Ascending aorta (tissue), 2 donors: ENCODE data around the gene NUAK2. TPM values are rescaled to one million over a fixed set of nuclear protein-coding genes. Genes with fewer than 3 reads are reported as not detected.
"Not testable (repeated sequence)": the region's sequence is repeated elsewhere in the genome, so short reads cannot be mapped to it uniquely, and the experiment has no call there.

Source experiments
- DNase-seq, 2 donors: peaks; one replicate each; pipeline ENCODE4 v3.0.0-alpha.2; 2019; ENCODE audit warnings: low spot score in 2 of 2
- H3K27ac ChIP-seq, 2 donors: fragments of 200-600 bp; sonication (generic); one replicate each; pipeline ENCODE4 v1.5.1; 2016 to 2017; ENCODE audit warnings: mild to moderate bottlenecking in 1 of 2
- H3K27me3 ChIP-seq: fragments of 200-600 bp; sonication (generic); one replicate; pipeline ENCODE4 v1.5.1; 2017
- H3K36me3 ChIP-seq, 2 donors: fragments of 200-600 bp; sonication (generic); one replicate each; pipeline ENCODE4 v1.5.1; 2016
- H3K4me1 ChIP-seq, 2 donors: fragments of 200-600 bp; sonication (generic); one replicate each; pipeline ENCODE4 v1.5.1; 2016 to 2017; ENCODE audit warnings: mild to moderate bottlenecking in 1 of 2
- H3K4me3 ChIP-seq, 2 donors: fragments of 200-600 bp; sonication (generic); one replicate each; pipeline ENCODE4 v1.5.1; 2016 to 2017; ENCODE audit warnings: mild to moderate bottlenecking in 1 of 2
- H3K9me3 ChIP-seq, 2 donors: fragments of 200-600 bp; sonication (generic); one replicate each; pipeline ENCODE4 v1.5.1; 2016
- CTCF ChIP-seq, 3 experiments: fragments of 200-600 bp in 2 of 3; fragments of 450-650 bp in 1 of 3; sonication (generic) in 2 of 3; IDR thresholded peaks; one replicate each; pipeline ENCODE4 v1.5.1; 2016 to 2019; ENCODE audit warnings: antibody characterized with exemption in 3 of 3, mild to moderate bottlenecking in 1 of 3, moderate library complexity in 1 of 3
- intact Hi-C: fragments of 100-400 bp; cut with DNase I; formaldehyde crosslinking; loops from one replicate; pipeline ENCODE4 v1.15.1; 2023
- total RNA-seq: library from RNA; depleted of rRNA; stranded (reverse); fragments of >200 nt; gene quantifications from one replicate; pipeline ENCODE4 v1.1.0, GENCODE V29; 2016

NUAK2 gene
- total RNA-seq, 1 donor from 2014 or later, result 0.85 TPM

GRCh38 chr1:205283270-205284147, 38.0 kb downstream of the NUAK2 start:
- intact Hi-C loops, result no loop called here
- Histone ChIP-seq H3K36me3 (no peaks in the 10 kb centered on the region), H3K27ac (no peak overlapping the region), H3K4me1 (no peaks in the 10 kb centered on the region), H3K4me3 (no peak overlapping the region), H3K27me3 (no peaks in the 10 kb centered on the region), H3K9me3 (no peaks in the 10 kb centered on the region)
- TF ChIP-seq CTCF (IDR thresholded peaks at IDR 0.05), result no peak
- DNase-seq, result no peak

DNA sequence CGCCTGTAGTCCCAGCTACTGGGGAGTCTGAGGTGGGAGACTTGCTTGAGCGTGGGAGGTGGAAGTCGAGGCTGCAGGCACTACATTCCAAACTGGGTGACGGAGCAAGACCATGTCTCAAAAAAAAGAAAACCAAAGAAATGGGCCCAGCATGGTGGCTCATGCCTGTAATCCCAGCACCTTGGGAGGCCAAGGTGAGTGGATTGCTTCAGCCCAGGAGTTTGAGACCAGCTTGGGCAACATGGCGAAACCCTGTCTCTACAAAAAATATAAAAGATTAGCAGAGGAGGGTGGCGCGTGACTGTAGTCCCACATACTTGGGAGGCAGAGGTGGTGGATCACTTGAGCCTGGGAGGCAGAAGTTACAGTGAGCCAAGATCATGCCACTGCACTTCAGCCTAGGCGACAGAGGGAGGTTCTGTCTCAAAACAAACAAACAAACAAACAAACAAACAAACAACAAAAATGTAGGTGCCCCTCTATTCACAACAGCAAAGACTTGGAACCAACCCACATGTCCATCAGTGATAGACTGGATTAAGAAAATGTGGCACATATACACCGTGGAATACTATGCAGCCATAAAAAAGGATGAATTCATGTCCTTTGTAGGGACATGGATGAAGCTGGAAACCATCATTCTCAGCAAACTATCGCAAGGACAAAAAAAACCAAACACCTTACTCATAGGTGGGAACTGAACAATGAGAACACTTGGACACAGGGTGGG, 40.7 kb downstream of the NUAK2 start:
- H3K27ac ChIP-seq, H3K27me3 ChIP-seq, DNase-seq, H3K4me1 ChIP-seq, intact Hi-C loops, H3K36me3 ChIP-seq, H3K9me3 ChIP-seq, H3K4me3 ChIP-seq: not testable (repeated sequence)

DNA sequence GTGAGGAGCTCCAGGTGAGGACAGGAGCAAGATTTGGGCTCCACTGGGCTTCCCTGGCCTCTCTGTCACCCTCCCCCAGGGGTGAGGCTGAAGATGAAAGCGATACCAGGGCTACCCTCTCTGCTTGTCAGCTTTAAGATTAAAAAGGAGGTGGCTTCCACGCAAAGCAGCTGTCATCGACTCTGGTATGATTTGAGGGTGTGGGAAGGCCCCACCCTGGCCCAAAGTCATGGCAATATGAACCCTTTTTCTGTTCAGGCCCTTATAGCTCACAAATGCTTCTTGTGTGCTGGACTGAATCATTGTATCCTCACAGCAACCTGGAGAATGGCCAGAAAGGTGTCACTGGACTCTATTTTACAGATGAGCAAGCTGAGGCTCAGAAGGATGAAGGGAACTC, 41.6 kb downstream of the NUAK2 start:
- no peak overlapping the region for H3K27ac ChIP-seq
- H3K4me3 ChIP-seq, result no peak overlapping the region
- TF ChIP-seq CTCF (IDR thresholded peaks at IDR 0.05), result no peak
- no peaks in the 10 kb centered on the region for H3K4me1 ChIP-seq
- H3K9me3 ChIP-seq, result no peaks in the 10 kb centered on the region
- no peak for DNase-seq
- no peaks in the 10 kb centered on the region for H3K36me3 ChIP-seq
- intact Hi-C loops, result no loop called here
- no peaks in the 10 kb centered on the region for H3K27me3 ChIP-seq

DNA sequence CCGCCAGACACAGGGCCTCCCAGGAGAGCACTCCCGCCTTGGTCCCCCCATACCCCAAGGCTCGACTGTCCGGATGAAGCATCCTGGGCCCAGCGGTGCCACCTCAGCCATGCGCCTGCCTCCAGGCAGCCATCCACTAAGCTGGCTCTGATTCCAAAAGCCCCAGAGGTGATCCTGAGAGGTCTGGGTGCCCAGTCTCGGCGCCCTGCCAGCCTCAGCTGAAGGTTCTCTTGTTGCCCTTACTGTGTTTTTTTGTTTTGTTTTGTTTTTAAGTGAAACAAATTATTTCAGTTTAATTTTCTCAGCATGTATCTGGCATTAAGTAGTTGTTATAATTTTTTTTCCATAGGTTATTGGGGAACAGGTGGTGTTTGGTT, 44.9 kb downstream of the NUAK2 start:
- no peak for DNase-seq

DNA sequence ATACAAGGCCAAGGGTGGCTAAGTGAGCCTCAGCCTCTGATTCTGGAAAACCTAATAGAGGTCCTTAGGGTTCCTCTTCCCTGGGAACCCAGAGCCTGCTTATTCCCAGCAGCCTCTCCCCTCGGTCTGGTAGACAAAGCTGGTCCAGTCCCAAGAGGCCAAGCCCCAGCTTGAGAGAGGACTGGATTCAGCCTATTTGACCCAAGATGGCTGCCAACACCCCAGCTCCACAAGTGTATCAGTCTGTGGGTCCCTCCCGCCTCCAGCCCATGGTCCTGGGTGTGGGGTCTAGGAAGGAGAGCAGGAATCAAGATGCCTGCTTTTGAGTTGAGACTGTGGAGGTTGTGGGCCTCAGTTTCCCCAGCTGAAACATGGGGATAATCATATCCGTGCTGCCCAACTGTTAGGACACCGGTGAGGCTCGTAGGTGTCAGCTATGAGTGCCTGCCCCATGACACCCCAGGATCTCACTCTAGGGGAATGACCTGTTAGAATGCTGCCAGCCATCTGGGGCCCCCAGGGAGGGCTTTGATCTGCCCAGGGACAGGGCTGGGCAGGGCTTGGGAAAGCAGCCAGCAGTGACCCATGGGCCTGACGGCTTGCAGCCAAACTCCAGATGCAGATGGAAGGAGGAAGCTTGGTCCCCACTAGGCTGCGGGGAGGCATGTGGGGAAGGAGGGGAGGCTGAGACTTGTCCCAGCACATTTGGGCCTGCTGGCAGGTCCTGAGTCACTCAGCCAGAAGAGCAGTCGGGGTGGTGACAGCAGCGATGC, 45.4 kb downstream of the NUAK2 start:
- Histone ChIP-seq H3K36me3 (peaks cover 8 to 12% of the 10 kb centered on the region in 2 donors), H3K4me1 (no peaks in the 10 kb centered on the region), H3K27ac (no peak overlapping the region), H3K4me3 (no peak overlapping the region), H3K27me3 (no peaks in the 10 kb centered on the region), H3K9me3 (no peaks in the 10 kb centered on the region)
- DNase-seq, result no peak
- intact Hi-C loops, result no loop called here
- TF ChIP-seq CTCF (IDR thresholded peaks at IDR 0.05), result no peak

More for the DNA sequence above, 44.9 kb downstream of the NUAK2 start:
- H3K9me3 ChIP-seq, result no peaks in the 10 kb centered on the region
- intact Hi-C loops, result no loop called here
- no peaks in the 10 kb centered on the region for H3K4me1 ChIP-seq
- TF ChIP-seq CTCF (IDR thresholded peaks at IDR 0.05), result no peak
- H3K27ac ChIP-seq, result no peak overlapping the region
- H3K27me3 ChIP-seq, result no peaks in the 10 kb centered on the region
- no peak overlapping the region for H3K4me3 ChIP-seq
- peaks cover 6 to 8% of the 10 kb centered on the region in 2 donors for H3K36me3 ChIP-seq
